NCI-H446 (cell line): ENCODE measurements around the gene SHB.

ENCODE experiments used
- DNase-seq, 2 experiments: peaks; one replicate each; lab custom pipeline; 2025; lab: John Stamatoyannopoulos, UW

The SHB gene

GRCh38 chr9:38042626-38043357 lies 26.2 kb downstream of the SHB start:
- no peak for DNase-seq

GRCh38 chr9:38041564-38042243 lies 27.3 kb downstream of the SHB start:
- no peak for DNase-seq

- no peak for DNase-seq
Measured at GRCh38 chr9:38039907-38040682, 28.9 kb downstream of the SHB start.

- DNase-seq, result no peak
Measured at GRCh38 chr9:38039090-38039906, 29.7 kb downstream of the SHB start.

- DNase-seq, result no peak
Measured at GRCh38 chr9:38038307-38039089, 30.5 kb downstream of the SHB start.

- no peak for DNase-seq
Measured at GRCh38 chr9:38037981-38038306, 31.1 kb downstream of the SHB start.

GRCh38 chr9:38036359-38037084 lies 32.5 kb downstream of the SHB start:
- DNase-seq, result no peak

- no peak for DNase-seq
Measured at GRCh38 chr9:38035873-38036272, 33.2 kb downstream of the SHB start.

- DNase-seq, result no peak
Measured at GRCh38 chr9:38033941-38034340, 35.1 kb downstream of the SHB start.

- no peak for DNase-seq
Measured at GRCh38 chr9:38032266-38033110, 36.5 kb downstream of the SHB start.

- no peak for DNase-seq
Measured at GRCh38 chr9:38031594-38031993, 37.4 kb downstream of the SHB start.

GRCh38 chr9:38030658-38031057 lies 38.4 kb downstream of the SHB start:
- DNase-seq, result no peak

GRCh38 chr9:38029915-38030638 lies 39.0 kb downstream of the SHB start:
- no peak for DNase-seq

GRCh38 chr9:38027714-38028113 lies 41.3 kb downstream of the SHB start:
- DNase-seq, result peak in 1 of 2 experiments; percentile 50

- DNase-seq, result no peak
Measured at GRCh38 chr9:38026840-38027527, 42.0 kb downstream of the SHB start.

GRCh38 chr9:38026021-38026809 lies 42.8 kb downstream of the SHB start:
- DNase-seq, result peak in 1 of 2 experiments; percentile 61

- DNase-seq, result no peak
Measured at GRCh38 chr9:38025166-38025565, 43.9 kb downstream of the SHB start.
